ENCODE data around the gene GDF11. TPM values are rescaled to one million over a fixed set of nuclear protein-coding genes. Genes with fewer than 3 reads are reported as not detected.

GDF11 gene
- polyA plus RNA-seq, 4 donors = 21.1 to 26.2 (median 23.8) TPM

GRCh38 chr12:55721601-55722213 lies 21.2 kb upstream of the GDF11 start:
- no peak for DNase-seq (ENCODE audit: low read depth in 4 of 4, low spot score in 3 of 4)

- no peak for DNase-seq (ENCODE audit: low read depth in 4 of 4, low spot score in 3 of 4)
Measured at GRCh38 chr12:55722948-55723347, 20.0 kb upstream of the GDF11 start.

GRCh38 chr12:55723516-55724225 lies 19.3 kb upstream of the GDF11 start:
- no peak for DNase-seq (ENCODE audit: low read depth in 4 of 4, low spot score in 3 of 4)

GRCh38 chr12:55724226-55724939 lies 18.5 kb upstream of the GDF11 start:
- no peak for DNase-seq (ENCODE audit: low read depth in 4 of 4, low spot score in 3 of 4)

GRCh38 chr12:55724940-55725309 lies 18.0 kb upstream of the GDF11 start:
- no peak for DNase-seq (ENCODE audit: low read depth in 4 of 4, low spot score in 3 of 4)

GRCh38 chr12:55725556-55725955 lies 17.4 kb upstream of the GDF11 start:
- DNase-seq (ENCODE audit: low read depth in 4 of 4, low spot score in 3 of 4) = no peak

- DNase-seq (ENCODE audit: low read depth in 4 of 4, low spot score in 3 of 4) = no peak
Measured at GRCh38 chr12:55726971-55727370, 16.0 kb upstream of the GDF11 start.

GRCh38 chr12:55727643-55728185 lies 15.2 kb upstream of the GDF11 start:
- no peak for DNase-seq (ENCODE audit: low read depth in 4 of 4, low spot score in 3 of 4)

- no peak for DNase-seq (ENCODE audit: low read depth in 4 of 4, low spot score in 3 of 4)
Measured at GRCh38 chr12:55728186-55728938, 14.6 kb upstream of the GDF11 start.

GRCh38 chr12:55728939-55729818 lies 13.7 kb upstream of the GDF11 start, which contains the start of gene CD63:
Gene CD63, minus strand, starts transcription at chr12:55729009. Its CDS starts 668 bp downstream, at chr12:55728341.
- DNase-seq (ENCODE audit: low read depth in 4 of 4, low spot score in 3 of 4) = peak in 1 of 4 donors; percentile 79

- DNase-seq (ENCODE audit: low read depth in 4 of 4, low spot score in 3 of 4) = no peak
Measured at GRCh38 chr12:55729819-55730818, 12.8 kb upstream of the GDF11 start.

GRCh38 chr12:55732288-55732687 lies 10.6 kb upstream of the GDF11 start:
- DNase-seq (ENCODE audit: low read depth in 4 of 4, low spot score in 3 of 4) = no peak

- no peak for DNase-seq (ENCODE audit: low read depth in 4 of 4, low spot score in 3 of 4)
Measured at GRCh38 chr12:55733021-55733555, 9.8 kb upstream of the GDF11 start.

GRCh38 chr12:55733858-55734257 lies 9.1 kb upstream of the GDF11 start:
- DNase-seq (ENCODE audit: low read depth in 4 of 4, low spot score in 3 of 4) = no peak

- no peak for DNase-seq (ENCODE audit: low read depth in 4 of 4, low spot score in 3 of 4)
Measured at GRCh38 chr12:55734595-55734994, 8.3 kb upstream of the GDF11 start.

- DNase-seq (ENCODE audit: low read depth in 4 of 4, low spot score in 3 of 4) = no peak
Measured at GRCh38 chr12:55736076-55736475, 6.8 kb upstream of the GDF11 start.

GRCh38 chr12:55736780-55737580 lies 5.9 kb upstream of the GDF11 start:
- no peak for DNase-seq (ENCODE audit: low read depth in 4 of 4, low spot score in 3 of 4)
